KBM-7 (cell line): Measurements from ENCODE around the gene BPNT1.
"Not testable (repeated sequence)": the region's sequence is repeated elsewhere in the genome, so short reads cannot be mapped to it uniquely, and the experiment has no call there.

ENCODE experiments used
- DNase-seq: peaks from one replicate; pipeline ENCODE4 v3.0.0-alpha.2; 2015
- in situ Hi-C: fragments of 300-500 bp; cut with MboI; formaldehyde crosslinking; loops from 2 replicates; pipeline ENCODE4 v1.14.3; 2020; ENCODE audit warnings: low sequenced_read_pairs, low pct_unique_long_range_greater_than_20kb, mixed read lengths

BPNT1 gene

GRCh38 chr1:220086261-220086686 is 3.3 kb downstream of the BPNT1 start:
- in situ Hi-C loops, result not testable (repeated sequence)
- peak; percentile 11 for DNase-seq

GRCh38 chr1:220084460-220084859 is 5.1 kb downstream of the BPNT1 start:
- no peak for DNase-seq
- in situ Hi-C loops, result no loop called here

GRCh38 chr1:220077887-220078286 is 11.7 kb downstream of the BPNT1 start:
- in situ Hi-C loops, result no loop called here
- peak; percentile 6 for DNase-seq

DNA sequence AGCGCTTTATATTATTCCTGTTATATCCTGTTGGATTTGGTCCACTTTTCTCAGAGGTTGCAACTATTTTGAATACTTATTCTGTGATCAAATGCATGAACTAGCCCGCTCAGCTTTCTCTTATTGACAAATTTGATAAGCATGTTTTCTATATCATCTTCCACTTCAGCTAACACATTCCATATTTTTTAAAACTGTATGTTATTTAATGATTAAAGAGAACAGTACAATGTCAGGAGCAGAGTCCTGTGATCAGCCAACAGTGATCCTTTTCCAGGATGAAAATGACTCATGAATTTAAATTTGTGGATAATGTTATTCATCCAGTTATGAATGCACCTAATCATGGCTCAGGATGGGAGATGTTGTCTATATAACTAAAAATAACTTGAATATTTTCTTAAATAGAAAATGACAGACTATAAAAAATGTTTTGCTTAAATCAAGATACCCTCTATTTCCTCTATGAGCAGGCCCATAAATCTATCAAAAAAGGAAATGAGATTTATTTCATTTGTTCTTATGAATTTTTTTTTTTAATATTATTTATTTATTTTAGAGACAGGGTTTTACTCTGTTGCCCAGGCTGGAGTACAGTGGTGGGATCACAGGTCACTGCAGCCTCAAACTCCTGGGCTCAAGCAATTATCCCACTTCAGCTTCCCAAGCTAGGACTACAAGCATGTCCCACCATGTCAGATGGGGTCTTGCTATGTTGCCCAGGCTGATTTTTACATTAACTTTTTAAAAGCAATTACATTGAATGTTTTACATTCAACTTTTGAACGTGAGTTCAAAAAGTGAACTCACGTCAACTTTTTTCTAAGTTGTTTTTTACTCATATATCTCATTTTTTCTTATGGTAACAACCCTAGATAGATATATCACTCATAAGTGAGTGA is 12.5 kb downstream of the BPNT1 start:
- no peak for DNase-seq
- in situ Hi-C loops, result no loop called here

- in situ Hi-C loops, result no loop called here
- DNase-seq, result no peak
Measured at GRCh38 chr1:220067269-220068204, 22.1 kb downstream of the BPNT1 start.

GRCh38 chr1:220062629-220063028 is 27.0 kb downstream of the BPNT1 start:
- in situ Hi-C loops, result no loop called here
- no peak for DNase-seq

GRCh38 chr1:220060876-220061275 is 28.7 kb downstream of the BPNT1 start:
- in situ Hi-C loops, result no loop called here
- DNase-seq, result no peak

DNA sequence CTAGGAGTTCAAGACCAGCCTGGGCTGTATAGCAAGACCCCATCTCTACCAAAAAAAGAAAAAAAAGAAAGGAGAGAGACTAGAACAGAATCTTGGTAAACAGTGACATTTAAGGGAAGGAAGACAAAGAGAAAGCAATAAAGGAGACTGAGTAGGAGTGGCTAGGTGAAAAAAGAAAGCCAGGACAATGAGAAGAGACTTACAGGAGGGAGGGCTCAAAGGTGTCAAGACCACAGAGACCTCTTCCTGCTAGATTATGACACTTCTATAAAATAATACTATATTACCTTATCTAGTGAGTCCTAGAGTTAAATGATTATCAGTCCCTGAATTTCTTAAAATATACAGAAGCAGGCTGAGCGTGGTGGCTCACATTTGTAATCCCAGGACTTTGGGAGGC is 33.2 kb downstream of the BPNT1 start:
- DNase-seq, result no peak
- in situ Hi-C loops, result no loop called here

DNA sequence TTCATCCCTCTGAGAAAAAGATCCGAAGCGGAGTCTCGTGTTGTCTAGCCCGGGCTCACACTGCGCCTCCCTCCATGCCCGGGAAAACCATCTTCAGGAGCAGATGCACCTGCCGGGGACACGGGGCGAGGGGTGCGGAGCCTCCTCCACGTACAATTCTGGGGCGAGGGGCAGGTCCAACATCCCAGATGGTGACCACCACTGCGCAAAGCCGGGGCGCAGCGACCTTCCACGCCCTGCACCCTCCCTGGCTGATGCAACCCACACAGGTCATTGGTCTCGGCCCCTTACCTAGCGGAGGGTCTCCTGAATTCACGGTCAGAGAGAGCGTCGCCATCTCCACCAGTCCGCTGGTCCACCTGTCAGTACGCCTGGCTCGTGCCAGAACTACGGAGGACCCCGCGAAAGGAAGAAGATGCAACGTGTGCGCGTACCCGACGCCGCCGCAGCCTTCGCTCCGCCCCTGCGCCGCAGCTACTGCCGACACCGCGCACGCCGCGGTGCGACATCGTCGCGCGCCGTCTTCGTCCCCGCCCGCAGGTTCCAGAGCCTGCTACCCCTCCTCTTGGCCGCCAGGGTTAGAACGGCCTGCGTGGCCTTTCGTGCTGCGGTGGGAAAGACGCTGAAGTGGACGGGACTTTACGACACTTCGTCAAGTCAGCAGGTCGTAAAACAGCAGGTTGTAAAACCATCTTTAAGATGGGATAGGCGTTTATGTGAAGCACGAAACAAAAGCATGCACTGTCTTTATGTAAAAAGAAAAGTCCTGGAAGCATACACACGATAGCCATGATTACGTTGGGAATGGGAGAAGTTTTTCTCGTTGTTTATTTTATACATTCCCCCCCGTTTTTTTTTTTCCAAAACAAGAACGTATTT is 43.3 kb downstream of the BPNT1 start, which contains the start of gene EPRS1:
EPRS1 (minus strand) TSS at position 454 of the 879 bp plus-strand sequence; CDS start at position 337, 117 bp downstream.
- peak; percentile 98 for DNase-seq
- in situ Hi-C loops, result no loop called here

GRCh38 chr1:220045356-220046051 is 44.1 kb downstream of the BPNT1 start:
- in situ Hi-C loops, result no loop called here
- DNase-seq, result peak; percentile 55

DNA sequence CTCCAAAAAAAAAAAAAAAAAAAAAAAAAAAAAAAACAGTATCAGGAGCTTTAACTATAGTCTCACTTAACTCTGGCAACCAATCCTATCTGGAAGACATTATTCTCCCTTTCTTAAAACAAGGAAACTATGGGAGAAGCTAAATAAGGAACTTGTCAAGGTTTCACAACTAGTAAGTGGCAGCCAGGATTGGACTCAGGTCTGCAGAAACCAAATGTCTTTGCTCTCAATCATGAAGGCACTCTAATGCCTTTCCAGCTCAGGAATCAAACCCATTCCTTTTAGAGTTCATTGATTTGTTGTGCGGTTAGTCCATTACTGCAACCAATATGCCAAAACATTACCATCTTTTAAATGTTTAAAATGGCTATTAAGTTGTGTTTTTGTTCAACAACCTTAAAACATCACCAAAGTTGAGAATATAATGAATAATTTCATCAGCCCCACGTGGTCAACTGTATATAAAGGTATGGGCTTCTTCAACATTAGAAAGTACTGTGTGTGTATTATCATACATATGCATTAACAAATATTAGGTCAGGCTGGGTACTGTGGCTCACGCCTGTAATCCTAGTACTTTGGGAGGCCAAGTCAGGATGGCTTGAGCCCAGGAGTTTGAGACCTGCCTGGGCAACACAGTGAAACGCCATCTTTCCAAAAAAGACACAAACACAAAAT is 44.8 kb downstream of the BPNT1 start:
- peak; percentile 45 for DNase-seq
- in situ Hi-C loops, result no loop called here

- DNase-seq, result no peak
- in situ Hi-C loops, result no loop called here
Measured at GRCh38 chr1:220043646-220044045, 45.9 kb downstream of the BPNT1 start.

GRCh38 chr1:220040028-220040596 is 49.5 kb downstream of the BPNT1 start:
- DNase-seq, result no peak
- in situ Hi-C loops, result no loop called here

- in situ Hi-C loops, result no loop called here
- no peak for DNase-seq
Measured at GRCh38 chr1:220038640-220039039, 50.9 kb downstream of the BPNT1 start.

DNA sequence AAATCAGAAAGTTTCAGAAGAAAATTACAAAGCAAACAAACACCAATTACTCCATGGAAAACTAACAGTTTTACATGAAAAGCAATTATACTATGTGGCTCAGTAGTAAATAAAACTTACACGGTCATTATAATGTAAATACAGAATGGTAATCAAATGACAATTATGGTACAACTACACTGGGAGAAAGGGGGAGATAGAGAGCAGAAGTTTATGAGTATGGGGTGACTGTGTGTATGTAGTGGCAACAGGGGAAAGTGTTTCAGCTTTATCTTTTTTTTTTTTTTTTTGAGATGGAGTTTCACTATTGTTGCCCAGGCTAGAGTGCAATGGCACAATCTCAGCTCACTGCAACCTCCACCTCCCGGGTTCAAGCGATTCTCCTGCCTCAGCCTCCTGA is 51.8 kb downstream of the BPNT1 start:
- DNase-seq, in situ Hi-C loops: not testable (repeated sequence)

GRCh38 chr1:220032911-220033310 is 56.7 kb downstream of the BPNT1 start:
- peak; percentile 78 for DNase-seq
- in situ Hi-C loops, result no loop called here

- in situ Hi-C loops, result no loop called here
- no peak for DNase-seq
Measured at GRCh38 chr1:220031287-220031686, 58.3 kb downstream of the BPNT1 start.
